DMS114 treated with DMSO at 0.1 percent for 48 hours (cell line): ENCODE results near the gene DAPL1.

ENCODE experiments used
- DNase-seq: peaks from one replicate; lab custom pipeline; 2025; ENCODE audit not compliant: unreplicated experiment; lab: John Stamatoyannopoulos, UW

DAPL1 gene

DNA sequence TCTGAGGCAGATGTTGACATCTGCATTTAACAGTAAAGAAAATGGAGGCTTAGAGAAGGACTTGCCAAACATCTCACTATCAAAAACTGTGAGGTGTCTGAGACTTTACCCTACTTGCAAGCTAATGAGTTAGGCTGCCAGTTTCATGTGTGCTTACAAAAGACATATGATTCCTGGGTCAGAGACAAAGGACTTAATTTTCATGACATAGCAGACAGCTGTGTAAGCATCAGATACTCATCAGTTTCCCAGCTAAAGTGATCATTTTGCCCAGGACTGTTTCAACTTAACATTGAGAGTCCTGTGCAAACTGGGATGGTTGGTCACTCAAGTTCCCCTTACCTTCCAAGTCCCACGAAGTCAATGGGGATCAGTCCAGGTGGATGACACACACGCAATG lies 18.9 kb upstream of the DAPL1 start:
- no peak for DNase-seq

DNA sequence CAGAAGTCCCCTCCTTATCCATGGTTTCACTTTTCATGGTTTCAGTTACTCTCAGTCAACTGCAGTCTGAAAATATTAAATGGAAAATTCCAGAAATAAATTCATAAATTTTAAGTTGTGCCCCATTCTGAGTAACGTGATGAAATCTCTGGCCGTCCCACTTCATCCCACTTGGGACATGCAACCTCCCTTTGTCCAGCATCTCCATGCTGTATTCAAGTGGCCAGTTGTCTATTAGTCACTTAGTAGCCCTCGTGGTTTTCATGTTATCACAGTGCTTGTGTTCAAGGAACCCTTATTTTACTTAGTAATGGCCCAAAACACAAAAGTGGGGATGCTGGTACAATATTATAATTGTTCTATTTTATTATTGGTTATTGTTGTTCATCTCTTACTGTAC lies 18.0 kb upstream of the DAPL1 start:
- no peak for DNase-seq

DNA sequence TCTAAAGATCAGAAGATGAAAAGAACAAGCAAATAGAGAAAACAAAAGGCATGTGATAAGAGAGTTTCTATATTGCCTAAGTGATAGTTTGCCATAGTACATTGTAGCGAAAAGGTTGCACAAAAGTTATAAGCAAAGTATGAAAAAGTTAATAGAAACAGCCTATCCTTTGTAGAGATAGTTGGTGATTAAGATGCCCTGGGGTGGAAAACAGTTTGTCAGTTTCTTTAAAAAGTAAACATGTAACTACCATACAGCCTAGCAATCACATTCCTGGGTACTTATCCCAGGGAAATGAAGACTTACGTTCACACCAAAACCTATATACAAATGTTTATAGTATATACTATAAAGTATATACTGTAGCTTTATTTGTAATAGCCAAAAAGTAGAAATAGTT lies 16.9 kb upstream of the DAPL1 start:
- no peak for DNase-seq

GRCh38 chr2:158779621-158780020 lies 15.5 kb upstream of the DAPL1 start:
- DNase-seq = no peak

- DNase-seq = no peak
Measured at GRCh38 chr2:158781353-158781961, 13.7 kb upstream of the DAPL1 start.

GRCh38 chr2:158782136-158782535 lies 13.0 kb upstream of the DAPL1 start:
- no peak for DNase-seq

DNA sequence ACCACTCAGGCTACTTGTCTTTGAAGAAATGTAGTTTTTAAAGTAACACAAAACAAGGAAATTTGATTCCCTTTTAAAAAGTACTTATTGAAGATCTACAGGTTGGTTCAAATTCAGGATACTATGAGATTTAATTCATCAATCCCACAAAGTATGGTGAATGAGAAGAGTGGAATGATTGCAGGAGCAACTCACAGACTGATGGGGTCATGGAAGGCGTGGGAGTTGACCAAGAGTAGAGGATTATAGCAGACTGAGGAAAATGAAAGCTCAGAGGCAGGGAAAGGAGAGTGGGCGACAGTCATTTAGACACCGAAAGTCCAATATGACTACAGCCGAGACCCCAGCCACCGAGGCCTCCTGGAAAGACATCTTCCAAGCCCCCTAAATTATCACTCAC lies 12.5 kb upstream of the DAPL1 start:
- no peak for DNase-seq

DNA sequence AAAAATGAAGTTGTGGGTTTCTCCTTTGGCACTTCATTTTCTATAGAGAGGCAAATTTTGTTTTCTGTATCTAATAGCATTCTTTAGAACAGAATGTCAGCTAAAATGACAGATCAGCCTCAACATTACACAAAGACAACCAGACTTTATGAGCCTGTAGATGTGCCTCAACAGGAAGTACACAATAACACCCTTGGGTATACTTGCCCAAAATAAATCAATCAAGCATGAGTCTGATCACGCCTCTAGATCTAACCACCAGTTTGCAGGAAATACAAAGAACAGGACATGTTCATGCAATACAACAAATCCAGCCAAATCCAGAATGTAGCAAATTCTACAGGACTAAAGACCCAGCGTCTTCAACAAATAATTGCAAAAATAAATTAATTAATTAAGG lies 11.2 kb upstream of the DAPL1 start:
- no peak for DNase-seq

- DNase-seq = no peak
Measured at GRCh38 chr2:158786897-158787296, 8.2 kb upstream of the DAPL1 start.

- no peak for DNase-seq
Measured at GRCh38 chr2:158788951-158789350, 6.2 kb upstream of the DAPL1 start.

DNA sequence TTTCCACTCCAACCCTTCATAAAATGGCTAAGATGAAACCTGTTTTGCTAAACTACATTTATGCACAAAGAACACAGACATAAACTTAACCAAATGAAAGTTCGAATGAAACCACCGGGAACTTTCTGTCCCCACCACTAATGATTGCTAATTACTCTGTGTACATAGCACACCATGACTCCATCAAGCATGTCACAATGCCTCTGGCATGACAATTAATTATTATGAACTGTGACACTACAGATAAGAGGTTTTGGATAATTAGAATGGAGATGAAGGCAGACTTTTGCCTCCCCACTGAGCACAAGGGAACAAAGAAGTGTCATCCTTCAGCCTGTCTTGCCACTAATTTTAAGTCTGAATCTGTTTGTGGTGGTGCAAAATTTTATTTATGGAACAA lies 1.5 kb downstream of the DAPL1 start:
- no peak for DNase-seq

GRCh38 chr2:158797963-158798700 lies 3.0 kb downstream of the DAPL1 start:
- no peak for DNase-seq

DNA sequence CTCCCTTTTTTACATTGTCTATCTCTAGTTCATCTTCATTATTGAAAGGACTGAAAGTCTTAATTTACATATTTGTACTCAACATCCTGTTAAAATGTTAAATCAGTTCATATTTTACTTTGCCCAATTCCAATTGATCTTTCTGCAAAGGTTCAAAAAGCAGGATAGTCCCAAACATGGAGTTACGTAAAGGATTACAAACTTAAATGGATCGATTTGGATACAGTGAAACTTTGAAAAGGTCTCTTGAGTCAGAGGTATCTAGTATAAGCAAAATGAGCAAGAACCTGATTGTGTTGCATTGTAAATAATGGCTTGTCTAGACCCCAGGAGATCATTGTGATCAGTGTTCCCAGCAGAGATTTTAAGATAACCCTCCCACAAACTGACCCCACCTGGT lies 4.1 kb downstream of the DAPL1 start:
- DNase-seq = no peak

DNA sequence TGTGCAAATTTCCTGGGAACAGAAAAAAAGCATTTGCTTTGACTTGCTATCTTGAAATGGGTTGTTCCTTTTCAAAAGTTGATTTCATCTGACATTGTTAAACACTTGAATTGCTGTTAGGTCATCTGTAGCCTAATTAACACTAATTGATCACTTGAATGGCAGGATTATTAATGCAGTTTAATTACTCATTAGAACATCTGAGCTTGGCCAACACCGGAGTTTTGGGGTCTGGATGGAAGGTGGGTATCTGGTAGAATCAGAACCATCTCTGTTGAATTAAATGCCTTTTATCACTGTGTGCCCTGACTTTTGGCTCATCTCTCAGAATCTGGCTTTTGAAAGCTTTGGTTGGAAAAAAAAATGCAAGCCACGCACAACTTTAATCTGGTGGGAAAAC lies 8.4 kb downstream of the DAPL1 start:
- no peak for DNase-seq

- no peak for DNase-seq
Measured at GRCh38 chr2:158805255-158805654, 10.1 kb downstream of the DAPL1 start.

- DNase-seq = no peak
Measured at GRCh38 chr2:158805936-158806335, 10.8 kb downstream of the DAPL1 start.

DNA sequence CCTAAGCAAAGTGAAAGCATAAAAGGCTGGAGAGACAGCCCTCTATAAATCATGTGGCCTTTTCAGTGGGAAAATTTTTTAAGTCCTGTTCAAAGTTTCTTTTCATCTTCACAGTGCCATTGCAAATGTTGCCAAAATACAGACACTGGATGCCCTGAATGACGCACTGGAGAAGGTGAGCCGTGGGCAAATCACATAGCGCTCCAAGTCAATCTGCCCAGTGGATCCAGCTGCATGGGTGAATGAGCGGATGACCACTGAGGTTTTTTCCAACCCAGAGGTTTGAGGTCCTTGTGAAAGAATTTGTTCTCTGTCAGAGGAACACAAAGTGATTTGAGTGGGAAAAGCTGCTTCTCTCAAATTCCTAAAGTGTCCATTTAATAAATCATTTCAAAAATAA lies 11.8 kb downstream of the DAPL1 start:
- DNase-seq = no peak

GRCh38 chr2:158808426-158808825 lies 13.3 kb downstream of the DAPL1 start:
- DNase-seq = no peak

GRCh38 chr2:158809816-158810215 lies 14.7 kb downstream of the DAPL1 start:
- DNase-seq = no peak

- DNase-seq = no peak
Measured at GRCh38 chr2:158810731-158811460, 15.8 kb downstream of the DAPL1 start.

- DNase-seq = no peak
Measured at GRCh38 chr2:158815166-158815565, 20.0 kb downstream of the DAPL1 start.

DNA sequence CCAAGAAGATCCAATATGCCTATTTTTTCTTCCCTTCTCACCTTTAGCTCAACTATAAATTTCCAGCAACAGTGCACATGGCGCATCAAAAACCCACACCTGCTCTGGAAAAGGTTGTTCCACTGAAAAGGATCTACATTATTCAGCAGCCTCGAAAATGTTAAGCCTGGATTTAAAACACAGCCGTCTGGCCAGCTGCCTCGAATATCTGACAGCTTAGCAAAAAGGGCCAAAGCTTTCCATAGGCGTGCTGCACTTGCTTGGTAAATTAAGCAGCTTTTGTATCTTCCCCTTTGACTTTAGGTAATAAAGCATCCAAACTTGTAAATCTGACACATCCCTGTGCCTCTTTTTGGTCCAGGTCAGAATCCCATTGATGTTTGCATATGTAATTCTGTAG lies 20.5 kb downstream of the DAPL1 start:
- no peak for DNase-seq
